SU-DHL-6 (cell line): ENCODE results near the gene TIGIT.

ENCODE experiments used
- CTCF ChIP-seq: fragments of 200-600 bp; sonication (generic); IDR thresholded peaks from one replicate; pipeline ENCODE4 v1.5.1; 2017; ENCODE audit warnings: antibody characterized with exemption, mild to moderate bottlenecking, low read length, moderate library complexity; ENCODE audit not compliant: insufficient read depth, poor library complexity, severe bottlenecking
- EZH2phosphoT487 ChIP-seq: fragments of 200-600 bp; sonication (generic), shearing (Covaris generic); conservative IDR thresholded peaks from 2 replicates; pipeline ENCODE4 v1.6.1; 2018; ENCODE audit warnings: mild to moderate bottlenecking, antibody characterized with exemption, low read length, moderate library complexity, mixed read lengths

GRCh38 chr3:114356066-114356465 is 62.2 kb downstream of the TIGIT start:
- no peak for TF ChIP-seq CTCF
- no peak for TF ChIP-seq EZH2phosphoT487
